CD4-positive, alpha-beta T cell treated with Interleukin-10 for 1 hour (primary cell): ENCODE data around the gene CCR9.

ENCODE experiments used
- DNase-seq: peaks from one replicate; pipeline ENCODE4 v3.0.0-alpha.2; 2020

The CCR9 gene

GRCh38 chr3:45909542-45909941 is 23.2 kb downstream of the CCR9 start:
- DNase-seq = no peak

GRCh38 chr3:45910892-45911291 is 24.5 kb downstream of the CCR9 start:
- no peak for DNase-seq

GRCh38 chr3:45911511-45912226 is 25.3 kb downstream of the CCR9 start:
- DNase-seq = peak; percentile 16

GRCh38 chr3:45912435-45912834 is 26.1 kb downstream of the CCR9 start:
- DNase-seq = no peak

DNA sequence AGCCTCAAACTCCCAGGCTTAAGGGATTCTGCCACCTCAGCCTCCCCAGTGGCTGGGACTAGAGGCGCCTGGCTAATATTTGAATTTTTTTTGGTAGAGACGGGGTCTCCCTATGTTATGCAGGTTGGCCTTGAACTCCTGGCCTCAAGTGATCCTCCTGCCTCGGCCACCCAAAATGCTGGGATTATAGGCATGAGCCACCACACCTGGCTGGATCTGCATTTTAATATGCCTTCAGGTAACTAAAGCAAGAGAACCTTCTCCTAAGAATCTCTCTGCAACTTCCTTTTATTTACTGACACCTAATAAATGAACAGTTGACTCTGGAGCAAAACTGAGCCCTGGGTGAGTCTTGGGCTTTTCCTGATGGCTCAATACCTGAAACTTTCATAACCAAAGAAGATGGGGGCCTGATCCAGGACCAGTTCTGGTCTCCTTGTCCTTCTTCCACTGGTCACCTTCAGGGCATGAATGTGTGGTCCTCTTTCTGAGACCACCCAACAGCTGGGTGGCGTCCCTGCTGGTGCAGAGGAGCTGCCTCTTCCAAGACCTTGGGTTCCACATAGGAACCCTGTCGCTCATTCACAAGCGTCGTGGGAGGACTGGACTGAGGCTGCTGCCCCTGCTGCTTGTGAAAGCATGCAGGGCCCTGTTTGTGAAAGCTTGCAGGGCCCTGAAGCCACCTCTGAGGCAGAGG is 28.2 kb downstream of the CCR9 start:
- no peak for DNase-seq

- no peak for DNase-seq
Observed at GRCh38 chr3:45915059-45915439, 28.7 kb downstream of the CCR9 start.

DNA sequence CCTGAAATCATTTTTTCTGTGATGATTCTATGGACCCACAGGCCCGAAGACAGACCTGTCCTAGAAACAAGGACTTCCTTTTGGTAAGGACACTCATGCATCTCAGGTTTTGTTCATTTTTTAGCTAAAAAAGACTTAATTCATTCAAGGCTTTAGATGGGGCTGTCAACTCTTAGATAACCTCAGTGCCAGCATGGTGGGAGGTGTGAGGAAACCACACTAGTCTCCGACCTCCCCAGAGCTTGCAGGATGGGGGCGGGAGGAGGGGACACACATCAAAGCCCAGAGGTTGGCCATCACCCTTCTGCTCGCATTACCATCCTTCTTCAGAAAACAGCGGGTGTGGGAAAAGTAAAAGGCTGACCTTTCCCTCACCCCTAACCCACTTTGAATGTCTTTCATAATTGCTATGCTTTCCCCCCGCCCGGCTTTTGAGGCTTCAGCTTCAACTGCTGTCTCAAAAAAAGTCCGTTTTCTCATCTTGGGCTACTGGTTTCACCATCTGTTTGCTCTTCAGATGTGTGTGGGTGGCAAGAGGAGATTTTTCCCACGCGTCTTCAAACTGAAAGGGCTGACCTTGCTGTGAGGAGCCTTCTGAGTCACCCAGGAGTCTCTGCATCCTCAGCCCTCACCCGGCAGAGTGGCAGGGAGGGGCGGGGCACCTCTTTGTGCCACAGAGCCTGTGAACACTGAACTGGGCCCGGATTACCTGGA is 29.3 kb downstream of the CCR9 start:
- peak; percentile 68 for DNase-seq

DNA sequence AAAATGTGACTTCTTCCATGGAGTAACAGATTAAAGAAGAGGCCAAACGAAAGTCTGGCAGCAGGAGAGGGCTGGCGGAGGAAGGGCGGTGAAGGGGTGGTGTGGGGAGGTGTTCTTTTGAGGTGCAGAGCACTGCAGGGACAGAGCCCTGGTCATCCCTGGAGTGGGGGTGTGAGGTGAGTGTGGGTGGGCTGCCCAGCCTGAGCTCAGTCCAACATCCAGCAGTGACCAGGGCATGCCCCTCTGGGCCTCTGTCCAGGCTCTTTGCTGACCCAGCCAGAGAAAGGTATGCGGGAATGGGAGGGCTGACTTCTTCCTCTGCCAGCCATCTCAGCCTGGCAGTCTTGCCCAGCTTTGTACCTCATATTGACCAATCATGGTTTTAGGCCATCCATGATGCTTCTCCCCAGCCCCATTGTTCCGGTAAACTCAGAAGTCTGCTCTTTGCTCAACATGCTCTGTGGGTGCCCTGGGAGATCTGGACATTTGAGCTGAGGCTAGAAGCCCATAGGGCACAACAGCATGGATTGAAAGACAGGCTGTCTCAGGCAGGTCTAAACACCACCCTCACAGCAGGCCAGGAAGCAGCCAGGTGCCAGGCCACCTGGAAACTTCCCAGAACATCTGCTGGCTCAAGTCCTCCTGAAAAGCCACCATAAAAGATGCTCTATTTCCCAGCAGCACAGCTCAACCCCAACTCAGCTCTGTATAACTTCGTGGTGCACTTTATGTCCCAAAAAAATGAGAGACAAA is 31.0 kb downstream of the CCR9 start:
- no peak for DNase-seq

DNA sequence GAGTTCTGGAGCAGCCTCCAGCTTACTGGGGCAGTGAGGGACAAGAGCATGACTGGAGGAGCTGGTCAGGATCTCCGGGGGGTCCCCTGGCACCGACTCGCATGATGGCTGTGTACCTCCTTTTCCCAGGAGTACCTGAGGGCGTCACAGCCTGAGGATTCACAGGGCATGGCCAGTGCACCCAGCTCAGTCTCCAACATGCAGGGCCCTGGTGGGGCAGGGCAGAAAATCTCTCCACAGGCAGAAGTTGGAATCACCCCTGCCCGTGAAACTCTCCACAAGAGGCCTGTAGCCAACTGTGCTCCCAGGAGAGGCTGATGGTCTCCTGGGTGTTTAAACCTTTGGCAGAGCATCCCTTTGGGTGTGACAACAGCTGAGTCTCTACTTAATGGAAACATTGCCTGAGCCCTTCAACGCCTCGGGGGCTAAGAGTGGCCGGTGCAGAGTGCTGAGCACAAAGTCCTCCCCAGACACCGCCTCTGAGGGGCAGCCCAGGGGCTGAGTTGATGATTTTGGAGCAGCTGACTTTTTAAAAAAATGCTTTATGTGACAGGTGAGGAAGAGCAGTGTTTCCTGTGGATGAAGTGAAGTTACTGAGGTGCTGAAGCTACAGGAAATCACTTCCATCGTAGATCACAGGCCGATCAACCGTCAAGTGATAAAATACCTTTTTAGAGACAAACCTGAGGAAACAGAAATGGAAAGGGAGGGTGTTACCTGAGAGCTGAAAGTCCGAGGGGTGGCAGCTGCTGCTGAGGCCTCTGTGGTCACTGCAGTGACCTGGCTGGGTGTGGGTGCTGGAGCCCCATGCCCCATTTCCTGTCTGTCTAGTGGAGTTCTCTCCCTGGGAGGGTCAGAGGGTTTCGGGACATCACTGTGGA is 35.1 kb downstream of the CCR9 start:
- no peak for DNase-seq

DNA sequence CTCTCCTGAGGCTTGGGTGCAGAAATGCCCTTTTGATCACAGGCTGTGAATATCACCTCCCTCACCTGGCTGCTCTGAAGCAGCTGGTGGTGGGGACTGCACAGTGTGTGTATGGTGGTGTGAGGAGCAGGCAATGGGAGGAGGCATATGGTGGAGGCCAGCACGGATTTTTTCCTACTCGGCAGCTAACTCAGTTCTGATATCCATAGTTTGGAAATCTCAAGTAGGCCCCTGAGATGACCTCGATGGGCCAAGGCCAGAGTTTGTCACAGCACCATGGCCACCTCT is 35.6 kb downstream of the CCR9 start:
- DNase-seq = no peak

DNA sequence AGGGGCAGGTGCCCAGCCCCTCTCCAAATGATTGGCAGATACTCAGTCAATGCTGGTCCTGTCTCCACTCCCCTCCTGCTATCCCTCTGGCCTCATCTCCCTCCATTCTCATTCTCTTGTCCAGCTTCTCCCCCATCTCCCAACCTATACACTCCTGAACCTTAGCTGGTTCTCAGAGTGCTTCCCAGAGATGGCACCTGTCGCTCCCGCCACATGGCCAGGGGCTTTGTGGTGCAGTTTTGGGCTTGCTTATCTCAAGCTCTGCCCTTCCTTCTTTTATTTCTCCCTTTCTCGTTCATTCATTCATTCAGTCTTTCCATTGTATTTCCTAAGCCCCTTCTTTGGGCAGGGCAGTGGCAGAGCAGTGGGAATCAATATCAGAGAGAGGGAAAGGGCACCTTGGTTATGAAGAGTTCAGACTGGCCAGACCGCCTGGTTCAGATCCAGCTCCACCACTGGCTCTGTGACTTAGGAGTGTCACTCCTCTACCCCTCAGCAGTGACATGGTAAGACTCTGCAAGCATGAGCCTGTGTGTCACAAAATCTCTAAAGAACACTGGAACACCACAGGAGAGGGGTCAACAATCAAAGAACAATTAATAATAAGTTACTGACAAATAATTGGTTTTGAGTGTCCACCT is 36.7 kb downstream of the CCR9 start:
- DNase-seq = no peak

DNA sequence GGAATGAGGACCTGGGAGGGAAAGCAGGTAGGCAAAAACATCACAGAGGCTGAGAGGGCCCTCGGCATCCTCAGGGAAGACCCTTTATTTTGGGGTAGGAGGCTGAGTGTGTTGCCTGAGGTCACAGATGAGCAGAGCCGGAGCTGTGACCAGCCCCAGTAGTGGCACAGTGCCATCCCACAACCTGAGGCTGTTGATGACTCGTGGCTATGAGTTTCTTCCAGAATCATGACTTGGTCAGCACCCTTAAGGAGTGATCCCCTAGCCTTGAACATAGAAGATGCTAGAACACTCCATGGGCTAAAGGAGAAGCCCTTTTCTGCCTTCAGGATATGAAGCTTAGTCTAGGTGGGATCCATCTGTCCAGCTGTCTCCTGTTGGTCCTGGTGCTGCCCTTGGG is 37.4 kb downstream of the CCR9 start:
- DNase-seq = no peak

DNA sequence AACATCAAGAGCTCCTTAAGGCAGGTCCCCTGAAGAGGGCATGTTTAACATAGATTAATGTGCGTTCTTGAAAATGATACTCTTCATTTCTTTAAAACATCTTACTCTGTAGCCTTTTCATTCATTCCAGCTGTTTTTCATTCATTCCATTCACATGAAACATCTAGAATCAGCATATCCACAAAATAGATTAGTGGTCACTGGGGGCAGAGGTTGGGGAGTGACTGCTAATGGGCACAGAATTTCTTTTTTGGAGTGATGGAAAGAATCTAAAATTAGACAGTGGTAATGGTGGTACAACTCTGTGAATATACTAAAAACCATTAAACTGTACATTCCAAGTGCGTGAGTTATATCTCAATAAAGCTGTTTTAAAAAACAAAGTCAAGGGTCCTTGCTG is 41.5 kb downstream of the CCR9 start:
- DNase-seq = no peak

DNA sequence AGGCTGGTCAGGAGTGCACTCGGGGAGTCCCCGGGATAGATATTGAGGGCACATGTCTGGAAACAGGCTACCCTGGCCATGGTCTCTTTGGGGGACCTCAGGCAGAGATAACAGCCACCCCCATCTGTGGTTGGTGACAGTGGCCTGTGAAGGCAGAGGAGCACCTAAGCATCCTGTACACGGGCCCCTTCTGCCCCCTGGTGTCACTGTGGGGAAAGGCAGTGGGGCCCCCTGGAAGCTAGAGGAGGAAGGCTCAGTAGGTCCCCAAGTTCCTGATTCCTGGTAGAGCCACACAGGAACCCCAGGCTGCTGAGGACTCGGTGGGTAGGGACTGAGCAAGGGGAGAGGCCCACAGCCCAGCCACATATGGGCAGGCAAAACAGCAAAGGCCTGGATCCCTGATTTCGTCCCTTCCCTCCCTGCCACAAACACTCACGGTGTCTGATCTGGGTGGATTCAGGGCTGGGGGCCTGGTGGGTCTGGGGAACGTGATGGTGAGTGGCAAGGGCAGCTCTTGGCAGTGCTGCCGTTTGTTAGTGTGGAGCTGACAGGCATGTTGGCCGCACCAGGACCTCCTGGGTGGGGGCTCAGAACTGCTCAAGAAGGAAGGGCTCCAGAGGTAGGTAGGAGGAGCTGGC is 42.8 kb downstream of the CCR9 start:
- DNase-seq = peak; percentile 69

- no peak for DNase-seq
Observed at GRCh38 chr3:45931496-45931895, 45.2 kb downstream of the CCR9 start.

GRCh38 chr3:45932112-45932511 is 45.8 kb downstream of the CCR9 start:
- no peak for DNase-seq

- no peak for DNase-seq
Observed at GRCh38 chr3:45933591-45933990, 47.2 kb downstream of the CCR9 start.

DNA sequence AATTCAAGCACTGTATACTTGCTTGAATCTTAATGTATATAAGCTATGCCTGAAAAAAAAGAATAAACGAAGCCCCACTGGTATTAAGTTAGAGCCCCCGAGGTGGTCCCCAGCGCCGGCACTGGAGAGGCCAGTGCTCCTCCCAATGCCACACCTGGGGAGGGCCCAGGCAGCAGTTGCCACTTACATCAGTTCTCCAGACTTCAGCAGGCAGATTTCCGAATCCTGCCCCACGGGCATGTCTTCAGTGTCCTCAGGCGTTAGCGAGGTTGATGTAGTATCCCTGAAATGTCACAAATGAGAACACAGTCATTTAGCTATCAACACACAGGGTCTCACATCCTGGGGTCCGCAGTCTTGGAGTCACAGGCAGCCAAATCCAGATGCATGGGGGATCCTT is 49.9 kb downstream of the CCR9 start:
- no peak for DNase-seq

- no peak for DNase-seq
Observed at GRCh38 chr3:45937206-45938042, 51.1 kb downstream of the CCR9 start.

DNA sequence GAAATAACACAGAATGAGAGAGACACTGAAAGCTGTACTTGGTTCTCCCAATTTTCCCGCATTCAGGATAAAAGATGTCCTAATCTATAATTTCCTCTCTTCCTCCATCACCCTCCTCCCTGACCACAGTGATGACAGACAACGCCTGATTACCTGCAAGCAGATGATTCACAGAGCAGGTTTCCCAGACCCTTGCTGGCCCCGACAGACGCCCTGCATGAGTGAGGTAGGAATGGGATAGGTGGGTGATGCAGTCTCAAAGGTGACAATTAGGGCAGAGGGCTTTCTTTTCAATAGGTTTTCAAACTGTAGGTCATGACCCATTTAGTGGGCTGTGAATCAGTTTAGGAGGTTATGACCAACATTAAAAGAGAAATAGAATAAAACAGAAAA is 51.7 kb downstream of the CCR9 start:
- DNase-seq = no peak

- peak; percentile 85 for DNase-seq
Observed at GRCh38 chr3:45938864-45939263, 52.5 kb downstream of the CCR9 start.
